Glutamatergic neuron (in vitro differentiated cells): ENCODE data around the gene ZNF837. TPM values are rescaled to one million over a fixed set of nuclear protein-coding genes. Genes with fewer than 3 reads are reported as not detected.

Experiments
- DNase-seq: peaks from one replicate; pipeline ENCODE4 v3.0.0; 2022
- H3K27ac Mint-ChIP-seq: one replicate; pipeline ENCODE4 v1.8.0; 2020; ENCODE audit warnings: mild to moderate bottlenecking, mixed read lengths, inconsistent platforms; ENCODE audit not compliant: unreplicated experiment
- H3K27me3 Mint-ChIP-seq: one replicate; pipeline ENCODE4 v1.8.0; 2020; ENCODE audit warnings: mild to moderate bottlenecking, moderate library complexity, mixed read lengths, inconsistent platforms; ENCODE audit not compliant: unreplicated experiment
- H3K36me3 Mint-ChIP-seq: one replicate; pipeline ENCODE4 v1.8.0; 2020; ENCODE audit warnings: mild to moderate bottlenecking, mixed read lengths, inconsistent platforms; ENCODE audit not compliant: unreplicated experiment
- H3K4me1 Mint-ChIP-seq: one replicate; pipeline ENCODE4 v1.8.0; 2020; ENCODE audit warnings: mild to moderate bottlenecking, low read depth, mixed read lengths, inconsistent platforms; ENCODE audit not compliant: unreplicated experiment
- H3K4me3 Mint-ChIP-seq: one replicate; pipeline ENCODE4 v1.8.0; 2020; ENCODE audit warnings: mild to moderate bottlenecking, mixed read lengths, inconsistent platforms; ENCODE audit not compliant: unreplicated experiment
- H3K9me3 Mint-ChIP-seq: one replicate; pipeline ENCODE4 v1.8.0; 2020; ENCODE audit warnings: mild to moderate bottlenecking, moderate library complexity, mixed read lengths, inconsistent platforms; ENCODE audit not compliant: unreplicated experiment
- total RNA-seq: library from RNA; stranded (reverse); fragmentation: NEBNext Ultra II Directional; extraction: Animal tissue kit (Norgen Biotek cat#: 25700); gene quantifications from one replicate; pipeline ENCODE4 v1.2.1, GENCODE V29; 2021; ENCODE audit not compliant: unreplicated experiment
- TF ChIP-seq, protein P1 (sequence below): fragments of 200-600 bp; sonication (generic); IDR thresholded peaks from one replicate; pipeline ENCODE4 v1.5.0; 2021; ENCODE audit not compliant: partially characterized antibody, unreplicated experiment

Gene ZNF837
- total RNA-seq, 1 donor from 2014 or later, result 2.0 TPM

DNA sequence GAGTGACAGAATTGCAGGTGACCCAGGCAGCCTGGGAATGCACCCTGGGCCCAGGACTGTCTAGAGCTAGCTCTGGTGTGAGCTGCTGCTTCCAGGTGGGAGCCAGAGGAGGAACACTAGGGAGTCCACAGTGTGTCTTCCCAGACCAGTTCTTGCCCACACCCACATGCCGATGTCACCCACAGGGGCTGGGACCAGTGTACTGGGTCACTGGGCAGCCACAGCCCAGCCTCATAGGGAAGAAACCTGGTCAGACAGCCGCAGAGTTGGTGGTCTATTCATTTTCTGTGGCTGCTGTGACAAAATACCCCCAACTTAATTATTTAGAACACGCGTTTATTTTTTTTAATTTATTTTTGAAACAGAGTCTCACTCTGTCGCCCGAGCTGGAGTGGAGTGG lies 17.7 kb upstream of the ZNF837 start:
- Mint-ChIP-seq H3K4me1 (no peaks in the 10 kb centered on the region), H3K36me3 (no peaks in the 10 kb centered on the region), H3K27ac (no peak overlapping the region), H3K27me3 (peaks cover 10% of the 10 kb centered on the region), H3K4me3 (no peak overlapping the region), H3K9me3 (peaks cover 14% of the 10 kb centered on the region)
- no peak for DNase-seq
- TF ChIP-seq, protein P1, sequence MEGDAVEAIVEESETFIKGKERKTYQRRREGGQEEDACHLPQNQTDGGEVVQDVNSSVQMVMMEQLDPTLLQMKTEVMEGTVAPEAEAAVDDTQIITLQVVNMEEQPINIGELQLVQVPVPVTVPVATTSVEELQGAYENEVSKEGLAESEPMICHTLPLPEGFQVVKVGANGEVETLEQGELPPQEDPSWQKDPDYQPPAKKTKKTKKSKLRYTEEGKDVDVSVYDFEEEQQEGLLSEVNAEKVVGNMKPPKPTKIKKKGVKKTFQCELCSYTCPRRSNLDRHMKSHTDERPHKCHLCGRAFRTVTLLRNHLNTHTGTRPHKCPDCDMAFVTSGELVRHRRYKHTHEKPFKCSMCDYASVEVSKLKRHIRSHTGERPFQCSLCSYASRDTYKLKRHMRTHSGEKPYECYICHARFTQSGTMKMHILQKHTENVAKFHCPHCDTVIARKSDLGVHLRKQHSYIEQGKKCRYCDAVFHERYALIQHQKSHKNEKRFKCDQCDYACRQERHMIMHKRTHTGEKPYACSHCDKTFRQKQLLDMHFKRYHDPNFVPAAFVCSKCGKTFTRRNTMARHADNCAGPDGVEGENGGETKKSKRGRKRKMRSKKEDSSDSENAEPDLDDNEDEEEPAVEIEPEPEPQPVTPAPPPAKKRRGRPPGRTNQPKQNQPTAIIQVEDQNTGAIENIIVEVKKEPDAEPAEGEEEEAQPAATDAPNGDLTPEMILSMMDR, result no peak

DNA sequence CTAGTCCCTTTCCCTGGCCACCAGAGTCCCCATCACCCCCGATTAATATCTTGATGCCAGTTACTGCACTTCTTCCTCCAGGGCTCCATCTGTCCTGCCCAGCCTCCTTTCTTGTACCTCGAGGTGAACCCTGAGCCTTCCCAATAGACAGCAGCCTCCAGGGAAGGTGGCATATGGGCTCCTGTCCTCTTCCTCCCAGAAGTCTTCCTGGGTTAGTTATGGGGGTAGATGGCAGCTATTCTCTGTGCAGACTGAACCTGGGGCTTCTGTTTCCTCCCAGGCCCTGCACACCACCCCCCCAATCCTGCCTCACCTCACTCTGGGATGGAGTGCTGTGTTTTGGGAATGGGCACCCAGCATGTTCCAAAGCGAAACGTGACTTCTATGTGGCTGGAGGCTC lies 17.3 kb upstream of the ZNF837 start:
- H3K4me1 Mint-ChIP-seq, result no peaks in the 10 kb centered on the region
- TF ChIP-seq, protein P1, result no peak
- peaks cover 11% of the 10 kb centered on the region for H3K27me3 Mint-ChIP-seq
- DNase-seq, result no peak
- H3K4me3 Mint-ChIP-seq, result peak overlapping the region; percentile 25
- H3K36me3 Mint-ChIP-seq, result no peaks in the 10 kb centered on the region
- H3K9me3 Mint-ChIP-seq, result peaks cover 13% of the 10 kb centered on the region
- no peak overlapping the region for H3K27ac Mint-ChIP-seq

DNA sequence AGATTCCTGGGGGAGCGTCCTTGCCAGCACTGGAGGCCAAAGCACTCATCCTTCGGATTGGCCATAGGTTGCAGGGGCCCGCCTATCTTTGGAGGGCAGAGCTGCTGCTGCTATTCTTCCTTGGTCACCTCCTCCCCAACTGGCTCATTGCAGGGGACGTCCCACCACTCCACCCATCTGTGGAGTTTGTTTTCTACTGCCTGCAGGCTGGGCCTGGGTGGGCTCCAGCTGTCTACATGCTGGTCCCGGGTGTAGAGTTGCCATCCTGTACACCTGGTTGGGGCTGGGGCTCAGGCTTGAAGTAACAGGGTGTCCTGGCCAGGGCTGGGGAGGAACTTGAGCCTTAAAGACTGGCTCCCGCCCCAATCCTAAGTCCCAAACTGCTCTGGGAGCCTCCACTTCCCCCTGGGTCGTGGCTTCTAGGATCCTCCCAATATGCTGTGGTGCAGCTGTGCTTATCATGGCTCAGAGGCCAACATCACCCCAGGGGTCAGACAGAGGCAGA lies 16.8 kb upstream of the ZNF837 start:
- no peak overlapping the region for H3K4me3 Mint-ChIP-seq
- H3K9me3 Mint-ChIP-seq, result peaks cover 13% of the 10 kb centered on the region
- H3K27me3 Mint-ChIP-seq, result peaks cover 11% of the 10 kb centered on the region
- no peaks in the 10 kb centered on the region for H3K4me1 Mint-ChIP-seq
- H3K27ac Mint-ChIP-seq, result no peak overlapping the region
- no peak for DNase-seq
- TF ChIP-seq, protein P1, result no peak
- H3K36me3 Mint-ChIP-seq, result no peaks in the 10 kb centered on the region

DNA sequence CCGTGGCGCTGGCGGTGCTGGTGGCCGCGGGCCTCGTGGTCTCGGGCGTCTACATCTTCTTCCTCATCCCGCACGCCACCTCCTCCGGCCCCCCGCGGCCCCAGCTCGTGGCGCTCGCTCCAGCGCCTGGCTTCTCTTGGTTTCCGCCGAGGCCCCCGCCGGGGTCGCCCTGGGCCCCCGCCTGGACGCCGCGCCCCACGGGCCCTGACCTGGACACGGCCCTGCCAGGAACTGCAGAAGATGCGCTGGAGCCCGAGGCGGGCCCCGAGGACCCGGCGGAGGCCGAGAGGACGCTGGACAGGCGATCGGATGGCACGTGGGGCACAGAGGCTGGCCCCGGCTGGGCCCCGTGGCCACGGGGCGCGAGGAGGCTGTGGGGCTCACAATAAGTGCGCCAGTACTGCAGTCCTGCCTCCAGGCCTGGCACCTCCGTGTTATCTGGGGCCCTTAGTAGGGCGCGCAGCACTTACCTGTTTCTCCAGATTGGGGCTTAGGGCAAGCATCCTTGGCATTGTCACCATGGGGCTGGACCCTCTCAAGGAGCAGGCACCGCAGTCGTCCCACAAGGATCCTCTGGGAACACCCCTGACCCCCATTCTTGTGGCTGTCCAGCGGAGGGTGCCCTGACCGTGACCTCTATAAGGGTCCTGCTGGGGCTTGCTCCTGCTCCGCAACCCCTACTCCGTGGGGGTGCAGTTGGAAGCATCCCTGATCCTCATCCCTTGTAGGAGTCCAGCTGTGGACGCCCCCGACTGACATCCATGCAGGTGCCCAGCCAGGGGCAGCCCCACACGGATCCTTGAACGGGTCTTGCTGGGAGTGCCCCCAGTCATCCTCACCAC lies 16.1 kb upstream of the ZNF837 start:
- H3K27me3 Mint-ChIP-seq, result peaks cover 11% of the 10 kb centered on the region
- no peak for DNase-seq
- no peaks in the 10 kb centered on the region for H3K36me3 Mint-ChIP-seq

More for the DNA sequence above, 16.1 kb upstream of the ZNF837 start:
- no peaks in the 10 kb centered on the region for H3K4me1 Mint-ChIP-seq
- H3K4me3 Mint-ChIP-seq, result no peak overlapping the region
- TF ChIP-seq, protein P1, result no peak
- H3K9me3 Mint-ChIP-seq, result peaks cover 13% of the 10 kb centered on the region
- H3K27ac Mint-ChIP-seq, result no peak overlapping the region
